HCT116 (cell line): ENCODE results near the gene DDB1.

ENCODE experiments used
- CTCF ChIP-seq, 3 experiments: fragments of 200-600 bp in 1 of 3; sonication (generic) in 1 of 3; IDR thresholded peaks in 2 of 3; conservative IDR thresholded peaks in 1 of 3; 2 replicates each; pipeline ENCODE4 v1.5.1; 2012 to 2017; ENCODE audit warnings: low read depth in 2 of 3, low read length in 2 of 3, antibody characterized with exemption in 1 of 3, borderline replicate concordance in 1 of 3, control low read depth in 1 of 3, mild to moderate bottlenecking in 1 of 3, mixed read lengths in 1 of 3, mixed run types in 1 of 3, moderate library complexity in 1 of 3; ENCODE audit not compliant: insufficient read depth in 1 of 3
- EZH2 ChIP-seq: fragments of 200-600 bp; sonication (generic); IDR thresholded peaks from 2 replicates; pipeline ENCODE4 v1.6.1; 2017; ENCODE audit warnings: antibody characterized with exemption, mixed run types
- EZH2phosphoT487 ChIP-seq: fragments of 200-600 bp; IDR thresholded peaks from 2 replicates; pipeline ENCODE4 v1.6.1; 2018; ENCODE audit warnings: antibody characterized with exemption, borderline replicate concordance
- MAX ChIP-seq: IDR thresholded peaks from 2 replicates; pipeline ENCODE4 v1.6.1; 2012
- POLR2A ChIP-seq: IDR thresholded peaks from 2 replicates; pipeline ENCODE4 v1.7.0; 2011; ENCODE audit warnings: borderline replicate concordance; ENCODE audit not compliant: insufficient read depth, insufficient read length; ENCODE audit errors: extremely low read depth
- POLR2AphosphoS5 ChIP-seq: IDR thresholded peaks from 2 replicates; pipeline ENCODE4 v1.6.1; 2011; ENCODE audit warnings: mild to moderate bottlenecking, low read depth, low read length, moderate library complexity
- RAD21 ChIP-seq: IDR thresholded peaks from 2 replicates; pipeline ENCODE4 v1.6.1; 2012; ENCODE audit warnings: low read depth, mild to moderate bottlenecking
- SRF ChIP-seq: IDR thresholded peaks from 2 replicates; pipeline ENCODE4 v1.6.1; 2012; ENCODE audit warnings: low read depth
- YY1 ChIP-seq: IDR thresholded peaks from 2 replicates; pipeline ENCODE4 v1.6.1; 2011; ENCODE audit warnings: low read length, low read depth, moderate library complexity, mild to moderate bottlenecking; ENCODE audit not compliant: insufficient replicate concordance; ENCODE audit errors: extremely low read depth
- ZFX ChIP-seq: fragments of 450-650 bp; IDR thresholded peaks from 2 replicates; pipeline ENCODE4 v1.6.1; 2017
- TF ChIP-seq, protein P1 (sequence below): IDR thresholded peaks from 2 replicates; pipeline ENCODE4 v1.6.1; 2012; ENCODE audit warnings: low read depth
- TF ChIP-seq, protein P2 (sequence below): IDR thresholded peaks from 2 replicates; pipeline ENCODE4 v1.6.1; 2012

GRCh38 chr11:61256710-61257482, 76.0 kb downstream of the DDB1 start:
- TF ChIP-seq, protein P1, sequence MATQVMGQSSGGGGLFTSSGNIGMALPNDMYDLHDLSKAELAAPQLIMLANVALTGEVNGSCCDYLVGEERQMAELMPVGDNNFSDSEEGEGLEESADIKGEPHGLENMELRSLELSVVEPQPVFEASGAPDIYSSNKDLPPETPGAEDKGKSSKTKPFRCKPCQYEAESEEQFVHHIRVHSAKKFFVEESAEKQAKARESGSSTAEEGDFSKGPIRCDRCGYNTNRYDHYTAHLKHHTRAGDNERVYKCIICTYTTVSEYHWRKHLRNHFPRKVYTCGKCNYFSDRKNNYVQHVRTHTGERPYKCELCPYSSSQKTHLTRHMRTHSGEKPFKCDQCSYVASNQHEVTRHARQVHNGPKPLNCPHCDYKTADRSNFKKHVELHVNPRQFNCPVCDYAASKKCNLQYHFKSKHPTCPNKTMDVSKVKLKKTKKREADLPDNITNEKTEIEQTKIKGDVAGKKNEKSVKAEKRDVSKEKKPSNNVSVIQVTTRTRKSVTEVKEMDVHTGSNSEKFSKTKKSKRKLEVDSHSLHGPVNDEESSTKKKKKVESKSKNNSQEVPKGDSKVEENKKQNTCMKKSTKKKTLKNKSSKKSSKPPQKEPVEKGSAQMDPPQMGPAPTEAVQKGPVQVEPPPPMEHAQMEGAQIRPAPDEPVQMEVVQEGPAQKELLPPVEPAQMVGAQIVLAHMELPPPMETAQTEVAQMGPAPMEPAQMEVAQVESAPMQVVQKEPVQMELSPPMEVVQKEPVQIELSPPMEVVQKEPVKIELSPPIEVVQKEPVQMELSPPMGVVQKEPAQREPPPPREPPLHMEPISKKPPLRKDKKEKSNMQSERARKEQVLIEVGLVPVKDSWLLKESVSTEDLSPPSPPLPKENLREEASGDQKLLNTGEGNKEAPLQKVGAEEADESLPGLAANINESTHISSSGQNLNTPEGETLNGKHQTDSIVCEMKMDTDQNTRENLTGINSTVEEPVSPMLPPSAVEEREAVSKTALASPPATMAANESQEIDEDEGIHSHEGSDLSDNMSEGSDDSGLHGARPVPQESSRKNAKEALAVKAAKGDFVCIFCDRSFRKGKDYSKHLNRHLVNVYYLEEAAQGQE: no peak
- TF ChIP-seq CTCF (IDR thresholded peaks at IDR 0.05 in 2 of 3, conservative IDR thresholded peaks at IDR 0.05 in 1 of 3; ENCODE audit: borderline replicate concordance in 1 of 3, insufficient read depth in 1 of 3, low read depth in 2 of 3, low read length in 2 of 3): no peak
- no peak for TF ChIP-seq EZH2
- TF ChIP-seq POLR2AphosphoS5: no peak
- TF ChIP-seq RAD21: no peak
- no peak for TF ChIP-seq POLR2A
- no peak for TF ChIP-seq SRF
- no peak for TF ChIP-seq EZH2phosphoT487
- no peak for TF ChIP-seq MAX
- TF ChIP-seq YY1: no peak
- no peak for TF ChIP-seq ZFX
- TF ChIP-seq, protein P2, sequence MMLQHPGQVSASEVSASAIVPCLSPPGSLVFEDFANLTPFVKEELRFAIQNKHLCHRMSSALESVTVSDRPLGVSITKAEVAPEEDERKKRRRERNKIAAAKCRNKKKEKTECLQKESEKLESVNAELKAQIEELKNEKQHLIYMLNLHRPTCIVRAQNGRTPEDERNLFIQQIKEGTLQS: no peak
